ENCODE measurements around the gene TAB3.
A peak's percentile ranks its signal among the peaks of the same experiment; 100 is the strongest.

TAB3 gene

DNA sequence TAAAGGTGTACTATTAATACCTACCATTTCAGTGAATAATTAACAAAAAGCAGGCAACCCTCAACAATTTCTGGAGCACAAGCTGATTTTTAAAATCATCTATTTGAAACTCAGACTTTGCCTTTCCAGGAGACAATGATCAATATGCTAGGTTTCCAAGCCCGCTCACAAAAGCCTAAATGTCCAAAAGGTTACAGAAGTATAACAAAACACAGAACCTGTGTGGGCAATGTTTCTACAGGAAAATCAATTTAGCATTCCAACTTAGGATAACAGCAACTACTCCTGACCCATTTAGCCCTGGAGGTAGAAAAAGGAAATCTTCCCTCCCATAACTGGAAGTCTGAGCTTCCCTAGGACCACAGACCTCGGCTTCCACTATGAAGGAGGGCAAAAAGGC lies 3.9 kb downstream of the TAB3 start:
- DNase-seq = no peak

DNA sequence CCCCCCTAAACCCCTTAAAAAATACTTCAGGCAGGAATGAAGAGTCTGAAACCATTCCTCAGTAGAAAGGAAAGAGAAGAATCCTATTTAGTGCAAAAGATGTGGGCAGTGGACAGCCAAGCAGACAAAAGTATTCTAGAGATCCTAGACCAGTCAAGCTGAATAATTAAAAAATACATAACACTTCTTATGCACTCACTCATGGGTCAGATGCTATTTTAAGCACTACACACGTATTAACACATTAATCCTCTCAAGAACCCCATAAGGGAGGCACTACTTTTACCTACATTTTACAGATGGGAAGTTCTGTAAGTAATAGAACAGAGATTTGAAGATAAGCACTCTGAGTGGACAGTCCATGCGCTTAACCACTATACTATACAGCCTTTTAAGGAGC lies 5.9 kb downstream of the TAB3 start:
- DNase-seq = no peak

GRCh38 chrX:30881797-30882196 lies 7.3 kb downstream of the TAB3 start:
- no peak for DNase-seq

GRCh38 chrX:30881390-30881789 lies 7.7 kb downstream of the TAB3 start:
- DNase-seq = no peak

GRCh38 chrX:30880058-30880457 lies 9.0 kb downstream of the TAB3 start:
- no peak for DNase-seq

- no peak for DNase-seq
Observed at GRCh38 chrX:30876367-30876766, 12.7 kb downstream of the TAB3 start.

- DNase-seq = no peak
Observed at GRCh38 chrX:30875957-30876356, 13.1 kb downstream of the TAB3 start.

GRCh38 chrX:30874851-30875250 lies 14.2 kb downstream of the TAB3 start:
- DNase-seq = no peak

GRCh38 chrX:30870572-30870971 lies 18.5 kb downstream of the TAB3 start:
- no peak for DNase-seq

- no peak for DNase-seq
Observed at GRCh38 chrX:30865612-30866011, 23.4 kb downstream of the TAB3 start.

- no peak for DNase-seq
Observed at GRCh38 chrX:30865015-30865414, 24.0 kb downstream of the TAB3 start.

DNA sequence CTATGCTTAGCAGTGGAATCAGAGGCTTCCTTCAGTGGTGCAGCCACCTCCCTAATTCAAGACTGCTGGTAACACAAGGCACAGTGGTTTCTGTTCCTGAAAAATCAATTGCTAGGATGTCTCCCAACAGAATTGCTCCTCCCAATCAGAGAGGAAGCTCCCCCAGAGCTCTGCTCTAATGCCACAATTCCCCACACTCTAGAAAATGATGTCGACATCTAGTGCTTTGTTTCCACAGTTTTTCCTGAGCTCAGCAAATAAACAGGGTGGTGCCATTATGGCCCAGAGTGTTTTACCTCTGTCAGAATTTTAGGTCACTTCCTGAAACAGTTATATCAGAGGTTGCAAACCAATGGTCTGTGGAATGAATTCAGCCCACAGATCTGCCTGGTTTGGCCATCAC lies 24.7 kb downstream of the TAB3 start:
- DNase-seq = no peak

DNA sequence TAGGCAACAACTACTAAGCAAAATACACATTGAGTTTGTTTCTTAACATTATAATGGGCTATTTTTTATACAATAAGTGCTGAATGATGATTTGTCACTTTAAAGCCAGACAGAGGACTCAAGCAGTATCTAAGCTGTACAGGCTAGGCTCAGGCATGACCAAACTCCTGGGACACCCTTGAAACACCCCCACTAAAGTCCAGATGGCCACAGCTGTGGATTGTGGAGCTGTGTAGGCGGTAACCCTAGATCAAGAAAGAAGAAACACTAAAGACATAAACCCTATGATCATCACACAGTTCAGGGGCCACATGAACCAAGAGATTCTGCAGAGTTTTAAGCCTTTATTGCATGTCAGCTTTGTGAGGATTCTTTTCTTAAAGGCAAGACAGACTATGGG lies 25.1 kb downstream of the TAB3 start:
- DNase-seq = no peak

GRCh38 chrX:30858098-30858497 lies 31.0 kb downstream of the TAB3 start:
- DNase-seq = no peak

- DNase-seq = no peak
Observed at GRCh38 chrX:30851449-30851848, 37.6 kb downstream of the TAB3 start.

DNA sequence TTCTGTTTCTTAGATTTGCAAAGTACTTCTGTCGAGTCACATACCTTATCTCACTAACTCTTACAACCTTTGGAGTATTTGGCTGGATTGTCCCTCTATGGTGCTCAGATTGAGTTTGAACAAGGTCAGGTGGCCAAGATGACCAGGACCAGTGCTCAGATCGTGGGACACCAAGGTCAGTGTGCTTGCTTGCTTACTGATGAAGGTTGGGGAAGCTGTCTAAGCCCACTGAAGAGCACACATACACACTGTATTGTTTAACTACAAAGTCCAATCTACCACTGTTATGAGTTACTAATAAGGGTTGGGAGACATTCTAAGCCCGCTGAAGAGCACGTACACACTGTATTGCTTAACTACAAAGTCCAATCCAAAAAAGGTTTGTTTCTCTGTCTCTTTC lies 53.7 kb downstream of the TAB3 start:
- no peak for DNase-seq

- DNase-seq = no peak
Observed at GRCh38 chrX:30833896-30834295, 55.2 kb downstream of the TAB3 start.

DNA sequence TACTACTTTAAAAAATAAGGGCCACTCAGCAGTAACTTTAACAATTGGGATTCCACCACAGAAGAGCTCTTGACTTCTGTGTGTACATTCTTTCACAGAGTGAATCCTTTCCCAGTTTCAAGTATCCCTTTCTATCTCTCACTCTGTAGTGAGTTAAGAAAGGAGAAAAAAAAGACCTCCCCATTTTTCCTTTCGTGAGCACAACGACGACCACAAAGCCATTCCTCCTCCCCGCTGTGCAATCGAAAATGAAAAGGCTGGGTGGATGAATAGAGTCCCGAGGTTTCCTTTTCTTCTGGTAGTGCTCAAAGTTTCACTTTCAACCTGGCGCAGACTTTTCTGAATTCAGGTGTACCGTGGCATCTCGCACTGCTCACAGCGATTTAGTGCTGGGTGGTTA lies 58.0 kb downstream of the TAB3 start:
- DNase-seq = peak; percentile 0

DNA sequence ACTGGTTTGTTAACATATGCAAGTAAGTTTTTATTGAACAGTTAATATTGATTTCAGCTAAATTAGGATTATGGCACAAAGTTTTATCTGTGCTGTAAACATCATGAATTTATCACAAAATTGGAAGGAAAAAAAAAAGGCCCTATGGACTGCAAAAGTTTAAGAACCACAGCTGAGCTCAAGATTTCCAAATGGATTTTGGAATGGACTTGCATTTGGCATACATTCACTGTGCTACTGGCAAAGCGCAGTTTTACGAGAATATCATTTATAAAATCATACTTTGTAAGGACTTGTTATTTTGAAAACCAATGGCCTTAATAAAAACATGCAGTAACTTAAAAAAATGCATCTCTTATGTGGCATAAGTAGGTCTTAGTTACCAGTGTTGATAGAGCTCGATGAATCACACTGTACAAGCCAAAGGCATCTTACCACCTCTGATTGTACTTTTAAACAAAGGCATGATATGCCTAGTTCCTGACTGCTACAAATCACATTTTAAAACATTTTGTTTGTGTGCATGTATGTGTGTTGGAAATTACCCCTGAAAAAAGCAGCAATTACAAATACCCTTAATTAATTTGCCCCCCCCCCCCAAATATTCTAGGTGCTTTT lies 58.6 kb downstream of the TAB3 start:
- DNase-seq = no peak

DNA sequence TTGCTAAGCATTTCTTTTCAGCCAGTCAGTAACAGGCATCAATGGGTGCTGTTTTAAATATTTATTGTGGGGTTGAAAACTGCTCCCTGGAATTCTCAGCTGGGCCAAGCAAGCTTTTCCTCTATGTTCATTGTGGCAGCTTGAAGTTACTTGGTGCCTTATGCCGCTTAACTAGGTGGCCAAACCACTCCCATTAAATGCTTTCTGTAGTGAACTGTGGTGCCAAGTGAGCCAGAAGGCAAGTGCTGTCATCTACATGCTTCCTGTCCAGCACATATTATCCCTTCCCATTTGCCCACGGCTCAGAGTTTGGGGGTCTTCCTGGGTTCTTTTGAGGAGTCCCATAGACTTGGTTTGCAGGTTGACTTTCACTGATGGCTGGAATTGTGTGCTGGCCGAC lies 64.8 kb downstream of the TAB3 start:
- DNase-seq = no peak

GRCh38 chrX:30822764-30823163 lies 66.3 kb downstream of the TAB3 start:
- DNase-seq = no peak

- no peak for DNase-seq
Observed at GRCh38 chrX:30822068-30822681, 66.9 kb downstream of the TAB3 start.

DNA sequence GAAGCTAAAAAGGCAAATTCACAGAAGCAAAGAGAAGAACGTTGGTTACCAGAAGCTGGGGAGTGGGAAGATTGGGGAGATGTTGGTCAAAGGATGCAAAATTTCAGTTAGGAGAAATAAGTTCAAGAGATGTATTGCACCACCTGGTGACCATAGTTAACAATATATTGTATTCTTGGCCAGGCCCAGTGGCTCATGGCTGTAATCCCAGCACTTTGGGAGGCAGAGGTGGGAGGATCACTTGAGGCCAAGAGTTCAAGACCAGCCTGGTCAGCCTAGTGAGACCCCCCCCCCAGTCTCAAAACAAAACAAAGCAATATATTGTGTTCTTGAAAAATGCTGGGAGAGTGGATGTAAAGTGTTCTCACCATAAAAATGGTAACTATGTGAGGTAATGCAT lies 67.9 kb downstream of the TAB3 start:
- no peak for DNase-seq

- DNase-seq = no peak
Observed at GRCh38 chrX:30819080-30819479, 70.0 kb downstream of the TAB3 start.

DNA sequence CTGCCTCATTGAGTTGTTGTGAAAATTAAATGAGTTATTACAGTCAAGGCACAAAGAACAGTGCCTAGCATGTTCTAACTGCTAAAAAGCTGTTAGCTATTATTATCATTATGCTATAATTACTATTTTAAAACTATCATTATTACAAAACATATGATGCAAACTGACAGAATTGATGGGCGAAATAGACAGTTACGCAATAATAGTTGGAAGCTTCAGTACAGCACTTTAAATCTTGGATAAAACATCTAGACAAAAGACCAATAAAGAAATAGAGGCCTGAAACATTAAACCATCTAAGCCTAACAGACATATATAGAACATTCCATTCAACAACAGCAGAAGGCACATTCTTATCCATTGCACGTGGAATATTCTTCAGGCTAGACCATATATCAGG lies 73.0 kb downstream of the TAB3 start:
- no peak for DNase-seq

All from activated T-cell treated with anti-CD3 and anti-CD28 coated beads for 4 hours (primary cell).